ENCODE results near the gene KRT81.
"Not testable (repeated sequence)": the region's sequence is repeated elsewhere in the genome, so short reads cannot be mapped to it uniquely, and the experiment has no call there.

KRT81 gene

GRCh38 chr12:52308806-52309425 is 17.6 kb upstream of the KRT81 start:
- peak overlapping the region; percentile 53 for H3K4me3 ChIP-seq (ENCODE audit: low read depth, low read length)
- ChIA-PET CTCF (interaction anchor here (0.6 to 9.5 kb wide), 8 partner anchors 11 to 283 kb away, joined by 3 to 182 read pairs (median 10); partner anchors contain the start of gene KRT83), POLR2A (interaction anchor here (1.0 kb wide), 1 partner anchor 30 kb away, joined by 3 read pairs; no protein-coding TSS in a partner anchor)
- DNase-seq (ENCODE audit: low read depth, low spot score) = no peak
- TF ChIP-seq, protein P1, sequence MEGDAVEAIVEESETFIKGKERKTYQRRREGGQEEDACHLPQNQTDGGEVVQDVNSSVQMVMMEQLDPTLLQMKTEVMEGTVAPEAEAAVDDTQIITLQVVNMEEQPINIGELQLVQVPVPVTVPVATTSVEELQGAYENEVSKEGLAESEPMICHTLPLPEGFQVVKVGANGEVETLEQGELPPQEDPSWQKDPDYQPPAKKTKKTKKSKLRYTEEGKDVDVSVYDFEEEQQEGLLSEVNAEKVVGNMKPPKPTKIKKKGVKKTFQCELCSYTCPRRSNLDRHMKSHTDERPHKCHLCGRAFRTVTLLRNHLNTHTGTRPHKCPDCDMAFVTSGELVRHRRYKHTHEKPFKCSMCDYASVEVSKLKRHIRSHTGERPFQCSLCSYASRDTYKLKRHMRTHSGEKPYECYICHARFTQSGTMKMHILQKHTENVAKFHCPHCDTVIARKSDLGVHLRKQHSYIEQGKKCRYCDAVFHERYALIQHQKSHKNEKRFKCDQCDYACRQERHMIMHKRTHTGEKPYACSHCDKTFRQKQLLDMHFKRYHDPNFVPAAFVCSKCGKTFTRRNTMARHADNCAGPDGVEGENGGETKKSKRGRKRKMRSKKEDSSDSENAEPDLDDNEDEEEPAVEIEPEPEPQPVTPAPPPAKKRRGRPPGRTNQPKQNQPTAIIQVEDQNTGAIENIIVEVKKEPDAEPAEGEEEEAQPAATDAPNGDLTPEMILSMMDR (IDR thresholded peaks at IDR 0.05; ENCODE audit: insufficient read depth, low read length, missing control alignments) = no peak

DNA sequence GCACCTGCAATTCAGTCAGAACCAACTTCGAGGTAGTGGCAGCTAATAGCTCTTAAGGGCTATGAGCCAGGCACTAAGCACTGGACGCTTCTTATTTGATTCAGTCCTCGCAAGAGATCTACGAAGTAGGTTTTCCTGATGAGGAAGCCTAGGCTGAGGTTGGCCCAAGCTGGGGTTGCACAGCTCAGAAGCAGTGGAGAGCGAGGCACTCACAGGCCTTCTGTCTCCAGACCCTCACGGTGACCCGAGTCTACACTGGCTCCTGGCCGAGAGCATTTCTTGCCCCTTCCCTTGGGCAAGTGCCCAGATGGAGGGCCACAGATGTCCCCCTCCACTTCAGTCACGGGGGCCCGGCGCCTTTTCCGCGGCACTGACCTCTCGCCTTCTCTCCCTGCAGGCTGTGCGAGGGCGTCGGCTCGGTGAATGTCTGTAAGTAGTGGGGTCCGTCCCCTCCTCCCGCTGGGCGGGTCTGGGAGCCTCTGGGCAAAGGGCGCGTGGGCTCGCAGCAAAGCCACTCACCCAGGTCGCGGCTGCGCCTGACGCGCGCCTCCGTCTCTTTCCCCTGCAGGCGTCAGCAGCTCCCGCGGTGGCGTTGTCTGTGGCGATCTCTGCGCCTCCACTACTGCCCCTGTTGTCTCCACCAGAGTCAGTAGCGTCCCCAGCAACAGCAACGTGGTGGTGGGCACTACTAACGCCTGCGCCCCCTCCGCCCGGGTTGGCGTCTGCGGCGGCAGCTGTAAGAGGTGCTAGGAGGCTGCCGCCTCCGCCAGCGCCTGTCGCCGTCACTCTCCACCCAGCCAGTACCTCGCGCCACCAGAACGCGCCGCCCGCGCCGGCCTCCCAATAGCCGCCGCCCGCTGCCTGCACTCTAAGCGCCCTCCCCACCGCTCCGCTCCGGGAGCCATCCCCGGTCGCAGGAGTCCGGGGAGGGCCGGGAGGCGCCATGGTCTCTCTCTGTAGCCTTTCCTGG is 16.8 kb upstream of the KRT81 start:
- TF ChIP-seq, protein P1 (IDR thresholded peaks at IDR 0.05; ENCODE audit: insufficient read depth, low read length, missing control alignments) = no peak
- ChIA-PET POLR2A (interaction anchor here (1.0 to 1.2 kb wide), 2 partner anchors 28 to 29 kb away, joined by 3 read pairs; no protein-coding TSS in a partner anchor), CTCF (interaction anchor here (0.8 to 9.5 kb wide), 12 partner anchors 7 to 151 kb away, joined by 3 to 182 read pairs (median 8); partner anchors contain the start of gene KRT83)
- H3K4me3 ChIP-seq (ENCODE audit: low read depth, low read length) = peak overlapping the region; percentile 53
- DNase-seq (ENCODE audit: low read depth, low spot score) = no peak

DNA sequence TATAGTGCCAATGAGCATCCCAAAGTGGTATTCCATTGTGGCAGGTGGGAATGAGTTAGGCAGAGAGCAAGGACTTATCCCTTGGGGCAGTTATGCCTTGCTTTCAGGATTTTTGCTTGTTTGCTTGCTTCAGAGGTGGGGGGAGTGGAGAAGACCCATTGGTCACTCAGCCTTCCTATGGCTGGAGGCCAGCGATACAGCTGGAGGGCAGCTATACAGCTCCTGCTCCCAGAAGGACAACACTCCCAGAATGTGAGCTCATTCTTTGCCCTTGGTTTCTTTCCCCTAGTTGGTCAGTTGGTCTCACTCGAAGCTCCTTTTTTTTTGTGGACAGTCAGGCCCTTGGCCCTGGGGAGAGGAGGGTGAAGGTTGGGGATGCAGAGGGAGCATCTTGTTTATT is 15.4 kb upstream of the KRT81 start:
- H3K4me3 ChIP-seq (ENCODE audit: low read depth, low read length) = no peak overlapping the region
- no peak for DNase-seq (ENCODE audit: low read depth, low spot score)
- TF ChIP-seq, protein P1 (IDR thresholded peaks at IDR 0.05; ENCODE audit: insufficient read depth, low read length, missing control alignments) = no peak
- POLR2A ChIA-PET = interaction anchor here (1.2 kb wide), 1 partner anchor 27 kb away, joined by 3 read pairs; no protein-coding TSS in a partner anchor
- CTCF ChIA-PET = interaction anchor here (0.8 to 9.5 kb wide), 17 partner anchors 9 to 578 kb away, joined by 3 to 182 read pairs (median 4); partner anchors contain the start of gene KRT83

DNA sequence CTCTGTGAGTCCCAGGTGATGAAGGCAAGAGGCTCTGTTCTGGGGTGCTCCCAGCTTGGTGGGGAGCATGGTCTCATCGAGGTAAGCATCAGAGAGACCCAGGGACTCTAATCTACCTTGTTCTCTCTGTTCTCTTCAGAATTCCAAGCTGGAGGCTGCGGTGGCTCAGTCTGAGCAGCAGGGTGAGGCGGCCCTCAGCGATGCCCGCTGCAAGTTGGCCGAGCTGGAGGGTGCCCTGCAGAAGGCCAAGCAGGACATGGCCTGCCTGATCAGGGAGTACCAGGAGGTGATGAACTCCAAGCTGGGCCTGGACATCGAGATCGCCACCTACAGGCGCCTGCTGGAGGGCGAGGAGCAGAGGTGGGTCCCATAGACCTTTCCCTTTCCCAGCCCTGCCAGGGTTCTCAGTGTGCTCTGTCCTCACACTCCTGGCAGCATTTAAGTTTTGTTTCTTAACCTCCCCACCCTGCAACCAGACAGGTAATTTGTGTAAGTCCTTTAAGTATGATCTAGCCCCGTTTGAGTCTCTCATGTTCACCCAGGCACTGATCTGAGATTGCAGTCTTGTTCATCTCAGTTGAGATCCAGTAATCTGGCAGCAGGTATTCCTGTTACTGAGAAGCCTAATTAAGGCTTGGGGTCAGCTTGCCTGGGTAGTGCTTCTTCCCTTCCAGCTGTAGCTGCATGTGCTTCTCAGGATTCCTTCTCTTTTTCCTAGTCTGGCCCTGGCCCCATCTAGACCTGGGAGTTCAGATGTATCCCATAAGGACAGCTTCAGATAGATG is 14.8 kb upstream of the KRT81 start:
- CTCF ChIA-PET = interaction anchor here (0.8 to 9.5 kb wide), 15 partner anchors 8 to 579 kb away, joined by 3 to 182 read pairs (median 4); partner anchors contain the start of gene KRT83
- POLR2A ChIA-PET = no interaction called here

DNA sequence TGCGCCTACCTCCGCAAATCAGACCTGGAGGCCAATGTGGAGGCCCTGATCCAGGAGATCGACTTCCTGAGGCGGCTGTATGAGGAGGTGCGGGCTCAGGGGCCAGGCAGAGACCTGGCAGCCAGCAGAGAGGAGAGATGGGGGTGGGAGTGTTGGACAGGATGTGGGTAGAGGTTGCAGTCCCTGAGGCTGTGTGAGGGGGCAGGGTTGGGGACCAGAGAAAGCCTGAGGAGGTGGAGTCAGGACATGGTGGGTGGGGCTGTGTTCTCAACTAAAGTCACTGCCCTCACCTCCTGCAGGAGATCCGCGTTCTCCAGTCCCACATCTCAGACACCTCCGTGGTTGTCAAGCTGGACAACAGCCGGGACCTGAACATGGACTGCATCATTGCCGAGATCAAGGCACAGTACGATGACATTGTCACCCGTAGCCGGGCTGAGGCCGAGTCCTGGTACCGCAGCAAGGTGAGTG is 13.6 kb upstream of the KRT81 start:
- H3K4me3 ChIP-seq (ENCODE audit: low read depth, low read length); POLR2A ChIA-PET; DNase-seq (ENCODE audit: low read depth, low spot score): not testable (repeated sequence)
- CTCF ChIA-PET = interaction anchor here (2.1 to 9.5 kb wide), 2 partner anchors 10 to 19 kb away, joined by 6 to 182 read pairs; partner anchors contain the start of gene KRT83

More for the DNA sequence above, 14.8 kb upstream of the KRT81 start:
- no peak overlapping the region for H3K4me3 ChIP-seq (ENCODE audit: low read depth, low read length)
- DNase-seq (ENCODE audit: low read depth, low spot score) = no peak
- TF ChIP-seq, protein P1 (IDR thresholded peaks at IDR 0.05; ENCODE audit: insufficient read depth, low read length, missing control alignments) = peak; percentile 4

GRCh38 chr12:52302242-52302914 is 11.0 kb upstream of the KRT81 start:
- POLR2A ChIA-PET; CTCF ChIA-PET; H3K4me3 ChIP-seq (ENCODE audit: low read depth, low read length); DNase-seq (ENCODE audit: low read depth, low spot score): not testable (repeated sequence)

GRCh38 chr12:52301721-52302120 is 10.4 kb upstream of the KRT81 start:
- CTCF ChIA-PET; H3K4me3 ChIP-seq (ENCODE audit: low read depth, low read length); DNase-seq (ENCODE audit: low read depth, low spot score); POLR2A ChIA-PET: not testable (repeated sequence)

Measured in AG04449 (cell line).